Neural progenitor cell (in vitro differentiated cells): ENCODE measurements around the gene CASK.

Source experiments
- CTCF ChIP-seq: fragments of 200-600 bp; sonication (generic); IDR thresholded peaks from 2 replicates; pipeline ENCODE4 v1.5.1; 2017; ENCODE audit warnings: antibody characterized with exemption, mild to moderate bottlenecking
- EZH2phosphoT487 ChIP-seq: fragments of 200-600 bp; sonication (generic); IDR thresholded peaks from 2 replicates; pipeline ENCODE4 v1.6.1; 2017; ENCODE audit warnings: antibody characterized with exemption

GRCh38 chrX:41796577-41796976 is 126.8 kb downstream of the CASK start:
- TF ChIP-seq CTCF = no peak
- TF ChIP-seq EZH2phosphoT487 = no peak
